Activated naive CD4-positive, alpha-beta T cell treated with anti-CD3 and anti-CD28 coated beads, Interleukin-2, amount 10 ng/mL, durations not matched to agents 7 days and 5 days (primary cell): Measurements from ENCODE around the gene PLPP3.

ENCODE experiments used
- CTCF ChIA-PET: fragments of 350-600 bp; sonication (Branson Sonifier 250); formaldehyde crosslinking; loops from one replicate; lab custom pipeline; 2021; ENCODE audit warnings: antibody characterized with exemption; lab: Charles Lee
- DNase-seq: peaks from one replicate; pipeline ENCODE4 v3.0.0-alpha.2; 2020
- H3K27ac Mint-ChIP-seq: one replicate; pipeline ENCODE4 v1.8.0; 2021; ENCODE audit warnings: mild to moderate bottlenecking, moderate library complexity, mixed read lengths
- H3K27me3 Mint-ChIP-seq: one replicate; pipeline ENCODE4 v1.8.0; 2021; ENCODE audit warnings: mild to moderate bottlenecking, mixed read lengths
- H3K36me3 Mint-ChIP-seq: one replicate; pipeline ENCODE4 v1.8.0; 2021; ENCODE audit warnings: mixed read lengths
- H3K4me1 Mint-ChIP-seq: one replicate; pipeline ENCODE4 v1.8.0; 2021; ENCODE audit warnings: mixed read lengths
- H3K4me3 Mint-ChIP-seq: one replicate; pipeline ENCODE4 v1.8.0; 2021; ENCODE audit warnings: mild to moderate bottlenecking, moderate library complexity, mixed read lengths
- H3K9me3 Mint-ChIP-seq: one replicate; pipeline ENCODE4 v1.8.0; 2021; ENCODE audit warnings: mixed read lengths

The PLPP3 gene

DNA sequence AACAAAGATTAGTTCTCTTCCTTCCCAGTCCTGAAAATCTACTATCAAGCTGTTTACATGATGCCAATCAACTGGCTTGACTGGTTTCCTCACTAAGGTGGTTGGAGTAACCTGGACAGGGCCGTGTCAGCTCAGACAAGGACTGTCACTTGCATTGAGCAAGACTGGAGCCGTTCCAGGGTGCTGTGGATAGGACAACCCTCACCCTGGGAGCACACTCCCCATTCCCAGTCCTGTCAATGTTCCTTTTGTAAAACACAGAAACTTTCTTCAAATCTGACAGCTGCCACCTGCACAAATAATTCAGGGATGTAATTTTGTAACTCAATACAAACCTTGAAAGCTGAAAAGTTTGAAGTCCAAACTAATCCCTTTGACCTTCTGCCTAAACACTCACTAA is 31.4 kb downstream of the PLPP3 start:
- Mint-ChIP-seq H3K36me3 (no peaks in the 10 kb centered on the region), H3K4me3 (no peak overlapping the region), H3K27me3 (no peaks in the 10 kb centered on the region), H3K27ac (no peak overlapping the region), H3K9me3 (no peaks in the 10 kb centered on the region), H3K4me1 (no peaks in the 10 kb centered on the region)
- CTCF ChIA-PET, result no interaction called here
- DNase-seq, result no peak

- Mint-ChIP-seq H3K27ac (no peak overlapping the region), H3K4me1 (no peaks in the 10 kb centered on the region), H3K9me3 (no peaks in the 10 kb centered on the region), H3K4me3 (no peak overlapping the region), H3K27me3 (no peaks in the 10 kb centered on the region), H3K36me3 (no peaks in the 10 kb centered on the region)
- DNase-seq, result no peak
- CTCF ChIA-PET, result no interaction called here
Measured at GRCh38 chr1:56547473-56547872, 31.9 kb downstream of the PLPP3 start.

- Mint-ChIP-seq H3K27me3 (no peaks in the 10 kb centered on the region), H3K4me3 (no peak overlapping the region), H3K4me1 (no peaks in the 10 kb centered on the region), H3K9me3 (no peaks in the 10 kb centered on the region), H3K27ac (no peak overlapping the region), H3K36me3 (no peaks in the 10 kb centered on the region)
- CTCF ChIA-PET, result no interaction called here
- DNase-seq, result no peak
Measured at GRCh38 chr1:56545711-56546110, 33.7 kb downstream of the PLPP3 start.

DNA sequence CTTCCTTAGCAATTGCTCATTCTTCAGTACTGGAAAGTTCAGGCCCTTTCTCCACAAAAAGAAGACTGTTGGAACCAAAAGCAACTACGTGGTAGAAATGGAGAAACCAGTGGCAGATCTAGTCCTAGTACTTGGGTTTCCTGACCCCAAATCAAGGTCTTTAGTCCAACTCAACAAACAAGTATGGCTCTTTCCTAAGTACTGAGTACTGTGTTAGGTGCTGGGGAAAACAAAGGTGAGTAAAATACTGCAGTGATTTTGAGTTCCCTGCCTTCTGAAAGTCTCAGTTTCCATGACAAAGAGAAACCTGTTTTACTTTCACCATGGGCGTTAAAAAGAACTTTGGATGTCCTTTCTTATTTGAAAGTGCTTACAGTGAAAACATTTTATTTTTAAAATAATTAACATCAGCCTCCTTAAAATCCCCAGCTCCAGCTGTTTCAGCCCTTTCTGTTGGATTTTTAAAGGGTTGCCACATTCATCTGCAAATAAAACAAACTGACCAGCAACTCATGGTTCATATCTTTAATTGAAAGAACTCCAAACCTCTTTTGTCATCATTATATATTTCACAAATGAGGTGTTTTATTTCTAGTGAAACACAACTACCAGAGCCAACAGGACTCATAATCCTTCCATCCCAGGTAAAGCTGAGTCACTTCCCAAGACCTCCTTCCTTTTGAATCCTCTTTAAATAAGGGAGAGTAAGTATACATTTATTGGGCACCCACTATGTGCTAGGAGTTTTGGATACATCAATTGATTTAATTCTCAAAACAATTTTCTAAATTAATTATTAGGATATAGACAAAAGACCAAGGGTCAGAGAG is 35.4 kb downstream of the PLPP3 start:
- H3K9me3 Mint-ChIP-seq, result no peaks in the 10 kb centered on the region
- H3K27me3 Mint-ChIP-seq, result no peaks in the 10 kb centered on the region
- CTCF ChIA-PET, result no interaction called here
- no peak overlapping the region for H3K4me3 Mint-ChIP-seq
- no peak overlapping the region for H3K27ac Mint-ChIP-seq
- no peaks in the 10 kb centered on the region for H3K4me1 Mint-ChIP-seq
- no peaks in the 10 kb centered on the region for H3K36me3 Mint-ChIP-seq
- no peak for DNase-seq

DNA sequence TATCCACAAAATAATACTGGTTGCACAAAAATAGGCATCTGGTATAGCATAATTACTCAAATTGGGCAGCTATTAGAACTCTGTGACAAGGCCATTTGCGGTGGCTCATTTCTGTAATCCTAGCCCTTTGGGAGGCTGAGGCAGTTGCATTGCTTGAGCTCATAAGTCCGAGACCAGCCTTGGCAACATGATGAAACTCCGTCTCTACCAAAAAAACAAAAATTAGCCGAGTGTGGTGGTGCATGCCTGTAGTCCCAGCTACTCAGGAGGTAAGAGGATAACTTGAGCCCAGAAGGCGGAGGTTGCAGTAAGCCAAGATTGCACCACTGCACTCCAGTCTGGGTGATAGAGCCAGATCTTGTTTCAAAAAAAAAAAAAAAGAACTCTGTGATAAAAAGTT is 36.7 kb downstream of the PLPP3 start:
- no peak for DNase-seq
- H3K4me1 Mint-ChIP-seq, result no peaks in the 10 kb centered on the region
- no peak overlapping the region for H3K4me3 Mint-ChIP-seq
- no peak overlapping the region for H3K27ac Mint-ChIP-seq
- CTCF ChIA-PET, result interaction anchor here (0.6 kb wide), 1 partner anchor 1004 kb away, joined by 3 read pairs; no protein-coding TSS in a partner anchor
- no peaks in the 10 kb centered on the region for H3K27me3 Mint-ChIP-seq
- no peaks in the 10 kb centered on the region for H3K9me3 Mint-ChIP-seq
- no peaks in the 10 kb centered on the region for H3K36me3 Mint-ChIP-seq

GRCh38 chr1:56541408-56541807 is 38.0 kb downstream of the PLPP3 start:
- Mint-ChIP-seq H3K4me3 (no peak overlapping the region), H3K27me3 (no peaks in the 10 kb centered on the region), H3K27ac (no peak overlapping the region), H3K4me1 (no peaks in the 10 kb centered on the region), H3K36me3 (no peaks in the 10 kb centered on the region), H3K9me3 (no peaks in the 10 kb centered on the region)
- CTCF ChIA-PET, result no interaction called here
- DNase-seq, result no peak

DNA sequence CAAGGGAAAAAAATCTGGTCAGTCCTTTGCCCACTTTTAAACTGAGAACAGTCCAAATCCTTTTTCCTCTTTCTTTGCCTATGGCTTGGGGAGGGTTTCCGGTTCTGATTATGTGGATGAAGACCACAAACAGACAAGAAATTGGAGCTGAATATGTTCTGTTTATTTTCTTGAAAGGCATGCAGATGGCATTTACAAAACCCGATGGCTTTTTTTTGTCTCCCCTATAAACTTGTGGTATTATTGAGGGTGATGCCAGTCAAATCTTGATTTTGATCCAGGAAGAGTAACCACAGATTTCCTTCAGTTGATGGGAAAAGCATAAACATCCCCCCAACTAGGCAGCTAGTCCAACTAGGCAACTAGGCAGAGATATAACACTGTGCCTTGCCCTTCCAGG is 38.9 kb downstream of the PLPP3 start:
- no peaks in the 10 kb centered on the region for H3K9me3 Mint-ChIP-seq
- H3K27me3 Mint-ChIP-seq, result no peaks in the 10 kb centered on the region
- CTCF ChIA-PET, result no interaction called here
- H3K4me1 Mint-ChIP-seq, result no peaks in the 10 kb centered on the region
- DNase-seq, result no peak
- no peak overlapping the region for H3K27ac Mint-ChIP-seq
- H3K36me3 Mint-ChIP-seq, result no peaks in the 10 kb centered on the region
- no peak overlapping the region for H3K4me3 Mint-ChIP-seq

DNA sequence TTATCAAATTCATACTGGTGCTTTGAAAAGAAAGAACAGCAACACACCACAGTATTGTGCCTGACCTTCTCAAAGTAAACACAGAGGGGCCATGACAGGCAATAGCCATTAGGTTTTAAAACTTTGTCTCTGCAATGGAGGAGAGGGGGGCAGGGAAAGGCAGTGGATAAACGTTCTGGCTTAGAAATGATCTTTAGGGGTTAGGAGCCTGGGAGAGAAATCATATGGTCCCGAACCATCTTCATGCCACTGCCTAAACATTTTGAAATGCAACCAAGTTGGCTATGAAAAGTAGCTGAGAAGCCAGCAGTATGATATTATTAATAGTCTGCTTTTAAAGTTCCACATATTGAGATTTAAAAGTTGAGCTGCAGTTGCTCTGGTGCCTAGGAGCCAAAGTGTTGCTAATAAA is 39.8 kb downstream of the PLPP3 start:
- H3K27me3 Mint-ChIP-seq, result no peaks in the 10 kb centered on the region
- H3K9me3 Mint-ChIP-seq, result no peaks in the 10 kb centered on the region
- H3K4me1 Mint-ChIP-seq, result no peaks in the 10 kb centered on the region
- DNase-seq, result no peak
- no peak overlapping the region for H3K27ac Mint-ChIP-seq
- no peaks in the 10 kb centered on the region for H3K36me3 Mint-ChIP-seq
- CTCF ChIA-PET, result no interaction called here
- no peak overlapping the region for H3K4me3 Mint-ChIP-seq

GRCh38 chr1:56538532-56538931 is 40.8 kb downstream of the PLPP3 start:
- Mint-ChIP-seq H3K9me3 (no peaks in the 10 kb centered on the region), H3K27me3 (no peaks in the 10 kb centered on the region)
- CTCF ChIA-PET, result no interaction called here

DNA sequence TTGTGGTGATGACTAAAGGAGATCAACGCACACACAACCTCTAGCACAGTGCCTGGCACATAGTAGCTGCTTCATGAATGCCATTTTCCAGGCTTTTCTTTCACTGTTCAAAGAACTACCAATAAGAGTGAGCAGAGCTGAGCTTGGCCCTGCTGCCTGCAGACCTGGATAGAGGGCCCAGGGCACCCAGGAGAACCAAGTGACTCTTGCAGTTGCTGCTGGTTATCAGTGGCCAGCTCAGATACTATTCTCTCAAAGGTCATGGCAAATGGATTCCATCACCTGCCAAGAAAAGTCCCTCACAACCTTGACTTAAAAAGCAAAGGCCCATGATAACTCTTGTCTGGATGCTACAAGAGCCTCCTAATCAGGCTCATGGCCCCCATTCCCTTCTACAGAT is 41.7 kb downstream of the PLPP3 start:
- no peaks in the 10 kb centered on the region for H3K36me3 Mint-ChIP-seq
- H3K4me1 Mint-ChIP-seq, result no peaks in the 10 kb centered on the region
- no peaks in the 10 kb centered on the region for H3K9me3 Mint-ChIP-seq
- H3K4me3 Mint-ChIP-seq, result no peak overlapping the region
- H3K27ac Mint-ChIP-seq, result no peak overlapping the region
- CTCF ChIA-PET, result no interaction called here
- no peaks in the 10 kb centered on the region for H3K27me3 Mint-ChIP-seq
- no peak for DNase-seq

More at GRCh38 chr1:56538532-56538931, 40.8 kb downstream of the PLPP3 start:
- no peaks in the 10 kb centered on the region for H3K36me3 Mint-ChIP-seq
- H3K4me3 Mint-ChIP-seq, result no peak overlapping the region
- DNase-seq, result no peak
- no peaks in the 10 kb centered on the region for H3K4me1 Mint-ChIP-seq
- H3K27ac Mint-ChIP-seq, result no peak overlapping the region

DNA sequence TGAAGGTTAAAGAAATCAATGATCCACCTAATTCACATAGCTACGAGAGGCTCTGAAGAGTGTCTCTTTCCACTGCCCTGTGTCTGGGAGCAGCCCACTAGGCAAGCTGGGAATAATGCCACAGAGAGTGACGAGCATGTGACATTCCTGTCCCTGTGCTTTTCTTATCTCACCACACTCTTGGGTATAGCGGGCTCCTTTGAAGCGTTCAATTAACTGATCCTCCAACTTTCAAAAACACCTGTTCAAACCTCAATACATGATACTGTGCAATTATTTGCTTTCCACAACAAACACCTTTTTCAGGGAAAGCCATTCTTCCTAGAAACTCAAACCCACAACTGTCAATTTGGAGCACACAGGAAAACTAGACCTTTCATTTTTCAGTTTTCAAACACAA is 43.4 kb downstream of the PLPP3 start:
- Mint-ChIP-seq H3K4me1 (no peaks in the 10 kb centered on the region), H3K27ac (no peak overlapping the region), H3K9me3 (no peaks in the 10 kb centered on the region), H3K4me3 (no peak overlapping the region), H3K36me3 (no peaks in the 10 kb centered on the region), H3K27me3 (no peaks in the 10 kb centered on the region)
- no peak for DNase-seq
- CTCF ChIA-PET, result no interaction called here

DNA sequence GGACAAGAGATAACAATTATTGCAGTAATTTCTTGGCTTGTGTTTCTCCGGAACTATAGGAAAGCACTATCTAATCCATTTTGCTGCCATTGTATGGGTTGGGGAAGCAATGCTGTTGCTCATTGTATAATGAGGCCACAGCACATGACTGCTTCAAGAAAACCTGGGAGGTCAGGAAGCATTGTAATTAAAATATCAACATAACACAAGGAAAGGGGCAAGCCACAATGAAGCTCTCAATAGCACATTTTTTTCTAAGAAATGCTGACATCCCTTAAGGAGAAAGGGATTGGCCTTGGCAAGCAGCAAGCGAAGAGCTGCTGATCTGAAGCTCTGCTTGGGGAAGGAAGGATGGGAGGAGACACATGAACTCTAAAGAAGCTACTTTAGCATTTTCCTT is 44.0 kb downstream of the PLPP3 start:
- Mint-ChIP-seq H3K36me3 (no peaks in the 10 kb centered on the region), H3K27ac (no peak overlapping the region), H3K4me3 (no peak overlapping the region), H3K9me3 (no peaks in the 10 kb centered on the region), H3K27me3 (no peaks in the 10 kb centered on the region), H3K4me1 (no peaks in the 10 kb centered on the region)
- CTCF ChIA-PET, result interaction anchor here (0.6 kb wide), 1 partner anchor 257 kb away, joined by 3 read pairs; no protein-coding TSS in a partner anchor
- DNase-seq, result no peak

DNA sequence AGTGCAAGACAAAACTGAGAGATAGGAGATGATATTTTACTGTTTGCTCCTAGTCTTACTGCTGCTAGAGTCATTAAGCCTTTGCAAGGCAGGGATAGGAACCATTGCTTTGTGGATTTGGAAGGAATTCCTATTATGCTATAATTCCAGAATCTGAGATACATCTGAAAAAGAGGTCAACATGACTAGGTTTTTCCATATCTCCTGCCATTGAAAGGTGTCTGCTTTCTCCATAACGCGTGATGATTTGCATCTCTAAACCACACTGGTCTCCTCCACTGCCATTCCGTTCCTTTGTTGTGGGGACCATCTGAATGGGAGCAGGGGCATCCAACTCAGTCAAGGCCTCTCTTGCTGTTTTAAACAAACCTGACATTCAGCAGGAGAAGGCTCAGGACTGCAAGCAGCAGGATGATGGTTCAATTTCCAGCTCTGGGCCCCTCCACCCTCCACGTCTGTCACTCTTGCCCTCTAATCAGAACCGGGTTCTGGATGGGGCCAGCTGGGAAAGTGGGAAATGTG is 45.2 kb downstream of the PLPP3 start:
- Mint-ChIP-seq H3K36me3 (no peaks in the 10 kb centered on the region), H3K27ac (no peak overlapping the region), H3K27me3 (no peaks in the 10 kb centered on the region), H3K4me1 (no peaks in the 10 kb centered on the region), H3K4me3 (no peak overlapping the region), H3K9me3 (no peaks in the 10 kb centered on the region)
- DNase-seq, result no peak
- CTCF ChIA-PET, result no interaction called here

DNA sequence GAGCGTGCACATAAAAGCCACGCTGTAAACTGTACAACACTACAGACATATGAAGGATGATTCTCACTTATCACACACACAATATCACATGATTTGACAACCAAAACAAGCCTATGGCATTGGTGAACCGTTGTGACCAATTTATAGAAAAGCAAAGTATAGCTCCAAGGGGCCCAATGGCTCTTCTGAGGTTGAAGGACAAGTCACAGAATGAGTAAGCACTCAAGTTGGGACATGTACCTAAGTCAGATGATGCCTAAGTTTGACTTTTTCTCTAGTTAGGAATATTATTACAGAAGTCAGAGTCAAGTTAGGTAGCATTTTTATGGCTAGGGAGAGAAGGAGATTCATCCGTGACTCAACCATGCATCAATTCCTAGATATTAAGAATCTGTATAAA is 45.7 kb downstream of the PLPP3 start:
- H3K27me3 Mint-ChIP-seq, result no peaks in the 10 kb centered on the region
- no peak overlapping the region for H3K4me3 Mint-ChIP-seq
- H3K36me3 Mint-ChIP-seq, result no peaks in the 10 kb centered on the region
- no peak overlapping the region for H3K27ac Mint-ChIP-seq
- CTCF ChIA-PET, result no interaction called here
- DNase-seq, result no peak
- no peaks in the 10 kb centered on the region for H3K4me1 Mint-ChIP-seq
- no peaks in the 10 kb centered on the region for H3K9me3 Mint-ChIP-seq

DNA sequence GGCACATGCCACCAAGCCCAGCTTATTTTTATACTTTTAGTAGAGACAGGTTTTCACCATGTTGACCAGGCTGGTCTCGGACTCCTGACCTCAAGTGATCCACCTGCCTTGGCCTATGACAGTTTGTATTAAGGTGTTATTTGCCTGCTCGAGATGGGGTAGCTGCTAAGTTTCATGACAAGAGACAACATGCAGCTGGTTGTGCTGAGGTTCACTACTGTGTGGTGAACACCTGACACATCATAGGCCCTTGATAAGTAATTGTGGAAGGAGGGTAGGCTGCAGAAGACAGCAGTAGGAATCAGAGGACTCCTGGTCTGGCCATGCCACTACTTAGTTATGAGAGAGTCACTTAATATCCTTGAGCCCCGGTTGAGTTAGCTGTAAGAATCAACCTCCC is 46.2 kb downstream of the PLPP3 start:
- CTCF ChIA-PET, result no interaction called here
- DNase-seq, result no peak
- H3K27me3 Mint-ChIP-seq, result no peaks in the 10 kb centered on the region
- no peak overlapping the region for H3K4me3 Mint-ChIP-seq
- no peaks in the 10 kb centered on the region for H3K36me3 Mint-ChIP-seq
- no peak overlapping the region for H3K27ac Mint-ChIP-seq
- no peaks in the 10 kb centered on the region for H3K9me3 Mint-ChIP-seq
- H3K4me1 Mint-ChIP-seq, result no peaks in the 10 kb centered on the region
